Adipose tissue (tissue), 3 donors: ENCODE measurements around the gene SMIM29. TPM values are rescaled to one million over a fixed set of nuclear protein-coding genes. Genes with fewer than 3 reads are reported as not detected.
"Not testable (repeated sequence)": the region's sequence is repeated elsewhere in the genome, so short reads cannot be mapped to it uniquely, and the experiment has no call there.

Experiments used
- H3K27ac ChIP-seq: one replicate; pipeline ENCODE4 v1.5.1; 2013; ENCODE audit warnings: low read depth, low read length
- WGBS, 3 donors: extraction: QIAGEN DNeasy Blood & Tissue Kit; methylation state at CpG; one replicate each; pipeline ENCODE4 v1.1.7; 2013; 5-methylcytosine and 5-hydroxymethylcytosine counted together
- polyA plus RNA-seq, 3 donors: library from polyadenylated mRNA; stranded (reverse); fragments of 200-250 nt; gene quantifications; one replicate each; pipeline ENCODE4 v1.2.3, GENCODE V29; 2013
- donor health status: healthy with polysubstance abuse.
- donor health status: Bipolar disorder and iron deficiency.
- donor health status: healthy.

Gene SMIM29
- polyA plus RNA-seq, 3 donors: 15.6 to 55.2 (median 16.7) TPM

DNA sequence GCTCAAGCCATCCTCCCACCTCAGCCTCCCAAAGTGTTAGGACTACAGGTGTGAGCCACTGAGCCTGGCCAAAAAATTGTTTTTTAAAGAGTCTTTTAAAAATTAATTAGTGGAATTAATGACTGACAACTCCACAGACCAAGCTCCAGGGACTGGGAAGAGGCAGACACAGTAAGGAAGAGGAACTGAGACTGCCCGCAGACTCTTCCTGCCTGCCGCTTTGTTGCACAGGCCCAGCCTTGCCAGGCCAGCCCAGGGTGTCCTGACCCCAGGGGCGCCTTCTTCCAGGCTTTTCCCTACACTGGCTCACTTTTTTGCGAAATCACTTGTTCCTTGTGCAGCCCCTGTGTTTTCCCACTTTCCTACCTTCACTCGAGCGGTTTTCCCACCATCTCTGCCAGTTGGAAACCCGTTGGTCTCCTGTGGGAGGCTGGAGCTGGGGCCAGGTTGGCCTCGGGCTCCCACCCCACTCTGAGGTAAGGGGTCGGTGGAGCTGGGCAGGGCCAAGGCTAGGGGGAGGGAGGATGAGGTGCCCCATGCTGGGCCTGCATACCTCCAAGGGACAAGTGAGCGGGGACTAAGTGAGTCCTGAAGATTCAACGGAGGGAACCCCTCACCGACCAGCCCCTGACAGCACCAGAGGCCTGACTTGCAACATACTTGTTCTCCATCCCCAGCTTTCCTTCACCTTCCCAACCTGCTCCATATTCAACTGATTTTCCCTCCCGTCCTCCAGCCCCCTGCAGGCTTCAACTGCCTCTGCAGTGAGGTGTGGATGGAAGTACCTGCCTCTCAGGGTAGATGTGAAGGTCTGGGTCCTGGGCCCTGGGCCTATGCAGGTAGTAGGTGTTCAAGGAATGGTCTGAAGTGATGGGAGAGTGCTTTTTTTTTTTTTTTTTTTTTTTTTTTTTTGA is 23.5 kb upstream of the SMIM29 start:
- no peak overlapping the region for H3K27ac ChIP-seq
- WGBS, 3 donors: 68 to 87% (median 71%) methylated on average over 13 of the region's 13 CpGs

DNA sequence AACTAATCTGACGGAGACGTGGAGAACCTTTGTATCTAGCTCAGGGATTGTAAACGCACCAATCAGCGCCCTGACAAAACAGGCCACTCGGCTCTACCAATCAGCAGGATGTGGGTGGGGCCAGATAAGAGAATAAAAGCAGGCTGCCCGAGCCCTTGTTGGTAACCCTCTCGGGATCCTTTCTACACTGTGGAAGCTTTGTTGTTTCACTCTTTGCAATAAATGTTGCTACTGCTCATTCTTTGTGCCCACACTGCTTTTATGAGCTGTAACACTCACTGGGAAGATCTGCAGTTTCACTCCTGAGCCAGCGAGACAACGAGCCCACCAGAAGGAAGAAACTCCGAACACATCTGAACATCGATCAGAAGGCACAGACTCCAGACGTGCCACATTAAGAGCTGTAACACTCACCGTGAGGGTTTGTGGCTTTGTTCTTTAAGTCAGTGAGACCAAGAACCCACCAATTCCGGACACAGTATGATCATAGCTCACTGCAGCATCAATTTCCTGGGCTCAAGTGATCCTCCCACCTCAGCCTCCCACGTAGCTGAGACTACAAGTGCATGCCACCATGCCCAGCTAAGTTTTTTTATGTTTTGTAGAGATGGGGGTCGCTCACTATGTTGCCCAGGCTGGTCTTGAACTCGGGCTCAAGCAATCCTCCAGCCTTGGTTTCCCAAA is 21.0 kb upstream of the SMIM29 start:
- 72 to 79% (median 76%) methylated on average over 17 of the region's 17 CpGs for WGBS, 3 donors
- not testable (repeated sequence) for H3K27ac ChIP-seq

DNA sequence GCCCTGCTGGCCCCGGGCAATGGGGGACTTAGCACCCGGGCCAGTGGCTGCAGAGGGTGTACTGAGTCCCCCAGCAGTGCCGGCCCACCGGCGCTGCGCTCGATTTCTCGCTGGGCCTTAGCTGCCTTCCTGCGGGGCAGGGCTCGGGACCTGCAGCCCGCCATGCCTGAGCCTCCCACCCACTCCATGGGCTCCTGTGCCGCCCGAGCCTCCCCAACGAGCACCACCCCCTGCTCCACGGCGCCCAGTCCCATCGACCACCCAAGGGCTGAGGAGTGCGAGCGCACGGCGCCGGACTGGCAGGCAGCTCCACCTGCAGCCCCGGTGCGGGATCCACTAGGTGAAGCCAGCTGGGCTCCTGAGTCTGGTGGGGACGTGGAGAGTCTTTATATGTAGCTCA is 20.3 kb upstream of the SMIM29 start:
- WGBS, 3 donors: 93 to 96% methylated on average over 5 to 22 of the region's 25 CpGs; no CpG with 5 or more reads in 1 of the 3 donors
- H3K27ac ChIP-seq: not testable (repeated sequence)

DNA sequence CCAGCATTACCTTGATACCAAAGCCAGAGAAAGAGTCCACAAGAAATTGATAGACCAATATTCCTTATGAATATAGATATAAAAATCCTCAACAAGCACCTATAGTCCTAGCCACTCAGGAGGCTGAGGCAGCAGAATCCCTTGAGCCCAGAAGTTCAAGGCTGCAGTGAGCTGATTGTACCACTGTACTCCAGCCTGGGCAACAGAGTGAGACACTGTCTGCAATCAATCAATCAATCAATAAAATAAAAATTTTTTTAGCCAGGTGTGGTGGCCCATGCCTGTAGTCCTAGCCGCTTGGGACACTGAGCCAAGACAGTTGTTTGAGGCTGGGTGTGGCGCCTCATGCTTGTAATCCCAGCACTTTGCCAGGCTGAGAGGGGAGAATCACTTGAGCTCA is 18.9 kb upstream of the SMIM29 start:
- 95 to 97% (median 97%) methylated on average over 2 of the region's 2 CpGs for WGBS, 3 donors
- no peak overlapping the region for H3K27ac ChIP-seq

DNA sequence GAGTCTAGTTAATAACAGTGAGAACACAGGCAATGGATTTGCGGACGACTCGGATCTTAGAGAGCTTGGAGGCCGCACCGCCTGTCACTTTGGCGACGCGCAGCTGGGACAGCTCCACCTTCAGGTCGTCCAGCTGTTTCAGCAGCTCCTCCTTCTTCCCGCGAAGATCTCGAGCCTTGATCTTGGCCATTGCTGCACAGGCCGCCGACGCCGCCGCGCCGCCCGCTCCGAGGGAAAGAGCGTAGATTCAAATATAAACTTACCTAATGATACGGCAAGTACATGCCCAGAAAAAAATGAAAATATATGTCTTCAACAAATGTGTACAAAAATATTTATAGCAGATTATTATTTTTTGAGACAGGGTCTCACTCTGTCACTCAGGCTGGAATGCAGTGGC is 14.7 kb upstream of the SMIM29 start:
- H3K27ac ChIP-seq: not testable (repeated sequence)
- WGBS, 3 donors: 79 to 88% (median 87%) methylated on average over 23 of the region's 23 CpGs

DNA sequence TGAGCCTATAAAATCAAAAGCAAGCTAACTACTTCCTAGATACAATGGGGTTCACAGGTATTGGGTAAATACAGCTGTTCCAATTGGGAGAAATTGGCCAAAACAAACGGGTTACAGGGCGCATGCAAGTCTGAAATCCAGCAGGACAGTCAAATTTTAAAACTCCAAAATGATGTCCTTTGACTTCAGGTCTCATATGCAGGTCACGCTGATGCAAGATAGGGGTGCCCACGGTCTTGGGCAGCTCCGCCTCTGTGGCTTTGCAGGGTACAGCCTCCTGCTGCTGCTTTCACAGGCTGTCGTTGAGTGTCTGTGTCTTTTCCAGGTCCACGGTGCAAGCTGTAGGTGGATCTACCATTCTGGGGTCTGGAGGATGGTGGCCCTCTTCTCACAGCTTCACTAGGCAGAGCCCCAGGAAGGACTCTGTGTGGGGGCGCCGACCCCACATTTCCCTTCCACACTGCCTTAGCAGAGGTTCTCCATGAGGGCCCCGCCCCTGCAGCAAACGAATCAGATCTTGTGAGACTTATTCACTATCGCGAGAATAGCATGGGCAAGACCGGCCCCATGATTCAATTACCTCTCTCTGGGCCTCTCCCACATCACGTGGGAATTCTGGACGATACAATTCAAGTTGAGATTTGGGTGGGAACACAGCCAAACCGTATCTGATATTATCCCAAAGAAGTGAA is 11.9 kb upstream of the SMIM29 start:
- no peak overlapping the region for H3K27ac ChIP-seq
- WGBS, 3 donors: 77 to 81% (median 79%) methylated on average over 17 of the region's 17 CpGs

DNA sequence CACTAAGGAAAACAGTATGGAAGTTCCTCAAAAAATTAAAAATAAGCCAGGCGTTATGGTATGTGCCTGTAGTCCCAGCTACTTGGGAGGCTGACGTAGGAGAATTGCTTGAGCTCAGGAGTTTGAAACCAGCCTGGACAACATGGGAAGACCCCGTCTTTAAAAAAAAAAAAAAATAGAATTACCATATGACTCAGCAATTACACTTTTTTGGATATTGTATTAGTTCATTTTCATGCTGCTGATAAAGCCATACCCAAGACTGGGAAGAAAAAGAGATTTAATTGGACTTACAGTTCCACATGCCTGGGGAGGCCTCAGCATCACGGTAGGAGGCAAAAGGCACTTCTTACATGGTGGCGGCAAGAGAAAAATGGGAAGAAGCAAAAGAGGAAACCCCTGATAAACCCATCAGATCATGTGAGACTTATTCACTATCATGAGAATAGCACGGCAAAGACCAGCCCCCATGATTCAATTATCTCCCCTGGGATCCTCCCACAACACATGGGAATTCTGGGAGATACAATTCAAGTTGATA is 10.8 kb upstream of the SMIM29 start:
- no peak overlapping the region for H3K27ac ChIP-seq
- 89 to 93% (median 91%) methylated on average over 6 of the region's 6 CpGs for whole genome bisulfite sequencing, 3 donors

DNA sequence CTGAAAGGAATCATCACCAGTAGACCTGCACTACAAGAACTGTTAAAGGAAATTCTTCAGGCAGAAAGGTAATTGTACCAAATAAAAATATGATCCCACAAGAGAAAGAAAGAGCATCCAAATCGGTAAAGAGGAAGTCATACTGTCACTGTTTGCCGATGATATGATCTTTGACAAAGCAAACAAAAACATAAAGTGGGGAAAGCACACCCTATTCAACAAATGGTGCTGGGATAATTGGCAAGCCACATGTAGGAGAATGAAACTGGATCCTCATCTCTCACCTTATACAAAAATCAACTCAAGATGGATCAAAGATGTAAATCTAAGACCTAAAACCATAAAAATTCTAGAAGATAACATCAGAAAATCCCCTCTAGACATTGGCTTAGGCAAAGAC is 3.6 kb upstream of the SMIM29 start:
- not testable (repeated sequence) for H3K27ac ChIP-seq
- 41 to 47% (median 45%) methylated on average over 2 of the region's 2 CpGs for WGBS, 3 donors

DNA sequence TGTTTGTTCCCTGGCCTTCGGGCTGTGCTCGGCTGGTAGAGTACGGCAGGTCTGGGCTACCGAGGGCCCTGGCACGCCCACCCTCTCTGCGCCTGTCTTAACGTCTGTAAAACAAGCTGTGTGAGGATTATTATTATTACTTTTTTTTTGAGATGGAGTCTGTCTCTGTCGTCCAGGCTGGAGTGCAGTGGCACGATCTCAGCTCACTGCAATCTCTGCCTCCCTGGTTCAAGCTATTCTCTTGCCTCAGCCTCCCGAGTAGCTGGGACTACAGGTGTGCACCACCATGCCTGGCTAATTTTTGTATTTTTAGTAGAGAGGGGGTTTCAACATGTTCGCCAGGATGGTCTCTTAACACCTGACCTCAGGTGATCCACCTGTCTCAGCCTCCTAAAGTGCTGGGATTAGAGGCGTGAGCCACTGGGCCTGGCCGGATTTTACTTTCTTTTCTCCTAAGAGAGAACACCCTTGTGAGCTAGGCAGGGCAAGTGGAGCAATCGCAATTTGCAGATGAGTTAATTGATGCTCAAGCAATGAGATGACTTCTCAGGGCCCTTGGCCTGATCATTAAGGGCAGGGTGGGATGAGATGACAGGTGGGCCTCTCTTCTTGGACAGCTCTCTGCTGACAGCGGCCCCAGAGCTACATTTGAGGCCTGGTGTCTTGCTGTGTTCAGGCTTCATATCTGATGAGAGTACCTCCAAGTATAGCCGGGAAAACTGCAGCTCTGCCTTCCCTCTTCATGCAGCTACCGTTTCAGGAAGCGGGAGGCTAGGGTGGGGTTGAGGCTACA is 859 bp upstream of the SMIM29 start:
- H3K27ac ChIP-seq: no peak overlapping the region
- 43 to 48% (median 46%) methylated on average over 18 of the region's 18 CpGs for WGBS, 3 donors

DNA sequence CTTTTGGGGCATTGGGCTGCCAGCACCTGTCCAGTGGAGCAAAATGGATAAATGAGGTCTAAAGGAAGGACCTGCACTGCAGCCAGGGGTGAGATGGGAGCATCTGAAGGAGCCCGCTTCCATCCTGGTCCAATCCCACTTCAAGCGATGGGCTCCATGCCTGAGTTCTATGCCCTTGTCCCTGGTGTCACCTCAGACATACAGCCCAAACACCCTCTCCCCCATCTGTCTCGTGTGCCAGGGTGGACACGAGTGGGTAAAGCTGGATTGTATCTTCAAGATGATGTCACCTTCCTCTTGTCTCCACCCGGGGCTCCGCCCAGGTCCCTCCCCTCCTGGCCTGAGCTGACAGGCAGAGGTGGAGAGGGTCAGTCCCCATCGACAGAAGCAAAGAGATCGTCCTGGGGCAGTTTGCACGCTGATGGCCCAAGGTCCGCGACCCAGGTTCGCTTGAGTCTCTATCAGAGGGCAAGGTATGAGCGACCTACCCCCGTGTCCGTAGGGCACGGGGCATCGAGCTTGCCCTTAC is 544 bp downstream of the SMIM29 start:
- no peak overlapping the region for H3K27ac ChIP-seq
- WGBS, 3 donors: 9 to 12% (median 10%) methylated on average over 16 to 17 of the region's 17 CpGs

DNA sequence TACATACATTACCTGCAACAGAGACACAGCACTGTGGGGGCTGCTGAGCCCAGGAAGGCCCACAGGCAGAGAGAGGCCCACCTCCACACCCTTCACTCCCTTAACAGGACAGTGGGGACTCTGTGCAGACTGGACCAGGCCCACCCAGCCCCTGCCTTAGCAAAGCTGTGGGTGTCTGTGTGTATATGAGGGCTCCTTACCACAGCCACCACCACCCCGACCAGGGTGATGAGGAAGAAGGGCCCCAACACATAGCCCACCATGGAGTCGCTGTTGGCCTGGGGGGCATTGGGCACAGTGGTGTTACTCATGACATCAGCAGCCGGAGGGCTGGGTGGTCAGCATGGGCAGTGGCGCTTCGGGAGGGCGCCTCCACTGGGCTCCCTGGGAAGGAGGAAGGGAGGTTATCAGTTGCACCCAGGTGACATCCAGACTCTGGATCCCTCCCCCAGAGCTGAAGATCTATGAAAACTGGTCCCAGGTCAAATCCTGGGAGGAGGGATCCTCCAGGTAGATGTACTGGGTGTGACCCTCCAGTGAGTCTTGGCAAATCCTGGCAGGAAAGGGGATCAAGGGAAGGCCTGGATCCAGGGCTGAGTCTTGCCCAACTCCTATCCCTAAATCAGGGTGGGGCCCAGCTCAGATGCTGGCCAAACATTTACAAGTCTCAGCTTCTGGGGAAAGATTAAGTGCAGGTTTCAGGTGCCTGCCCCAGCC is 1.2 kb downstream of the SMIM29 start:
- 85 to 94% (median 89%) methylated on average over 6 of the region's 6 CpGs for WGBS, 3 donors
- H3K27ac ChIP-seq: no peak overlapping the region

DNA sequence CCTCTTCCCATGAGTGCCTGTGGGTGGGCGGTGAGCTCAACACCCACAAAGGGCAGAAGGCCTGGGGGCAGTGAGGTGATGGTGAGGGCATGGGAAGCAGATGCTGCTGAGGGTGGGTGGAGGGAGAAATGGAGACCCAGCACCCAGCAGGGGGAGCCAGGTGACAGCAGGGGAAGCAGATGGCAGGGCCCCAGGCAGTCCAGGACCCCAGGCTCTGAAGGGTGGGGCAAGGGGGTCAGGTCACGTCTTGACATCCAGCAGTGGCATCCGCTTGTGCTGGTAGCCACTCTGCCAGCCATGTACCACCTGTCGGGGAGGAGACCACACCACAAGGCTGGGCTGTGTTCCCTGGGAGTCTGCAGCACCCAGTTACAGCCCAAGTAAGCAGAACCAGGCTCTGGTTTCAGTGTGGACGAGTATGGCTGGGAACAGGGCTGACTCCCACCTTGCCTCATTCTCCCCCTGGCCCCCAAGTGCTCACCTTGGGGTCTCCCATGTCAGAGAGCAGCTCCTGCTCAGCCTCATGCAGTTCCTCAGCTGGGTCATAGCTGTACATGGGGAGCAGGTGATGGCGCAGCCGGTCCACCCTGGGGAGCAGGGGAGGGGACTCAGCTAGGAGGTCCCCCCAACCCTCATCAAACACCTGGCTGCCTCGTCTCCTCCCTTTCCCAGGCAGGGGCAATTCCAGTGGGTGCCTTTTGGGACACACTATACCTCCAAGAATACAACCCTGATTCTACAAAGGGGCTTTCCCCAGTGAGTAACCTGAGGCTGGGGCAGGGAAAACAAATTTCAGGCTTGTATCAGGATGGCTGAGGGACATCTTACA is 2.0 kb downstream of the SMIM29 start:
- H3K27ac ChIP-seq: no peak overlapping the region

DNA sequence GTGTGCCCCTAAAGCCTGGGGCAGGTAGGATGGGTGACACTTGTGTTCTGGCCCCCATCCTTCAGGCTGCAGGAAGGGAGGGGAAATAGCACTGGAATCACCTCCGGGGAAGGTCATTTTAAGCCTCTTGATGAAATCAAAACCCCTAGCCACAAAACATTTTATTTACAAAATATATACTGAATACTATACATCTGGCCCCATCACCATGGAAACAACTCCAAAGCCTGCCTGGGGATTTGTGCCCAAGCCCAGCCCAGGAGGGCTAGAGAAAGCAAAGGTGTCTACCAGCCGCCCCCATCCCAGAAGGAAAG is 2.6 kb downstream of the SMIM29 start:
- no peak overlapping the region for H3K27ac ChIP-seq
- WGBS, 3 donors: 64 to 86% (median 83%) methylated on average over 2 of the region's 2 CpGs

More for the DNA sequence above, 2.0 kb downstream of the SMIM29 start:
- WGBS, 3 donors: 76 to 79% (median 77%) methylated on average over 8 of the region's 8 CpGs

DNA sequence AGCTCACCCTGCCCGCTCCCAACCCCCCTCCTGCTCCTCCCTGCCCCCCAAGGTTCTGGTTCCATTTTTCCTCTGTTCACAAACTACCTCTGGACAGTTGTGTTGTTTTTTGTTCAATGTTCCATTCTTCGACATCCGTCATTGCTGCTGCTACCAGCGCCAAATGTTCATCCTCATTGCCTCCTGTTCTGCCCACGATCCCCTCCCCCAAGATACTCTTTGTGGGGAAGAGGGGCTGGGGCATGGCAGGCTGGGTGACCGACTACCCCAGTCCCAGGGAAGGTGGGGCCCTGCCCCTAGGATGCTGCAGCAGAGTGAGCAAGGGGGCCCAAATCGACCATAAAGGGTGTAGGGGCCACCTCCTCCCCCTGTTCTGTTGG is 3.1 kb downstream of the SMIM29 start:
- H3K27ac ChIP-seq: not testable (repeated sequence)
- 78 to 88% (median 81%) methylated on average over 6 to 7 of the region's 7 CpGs for WGBS, 3 donors

DNA sequence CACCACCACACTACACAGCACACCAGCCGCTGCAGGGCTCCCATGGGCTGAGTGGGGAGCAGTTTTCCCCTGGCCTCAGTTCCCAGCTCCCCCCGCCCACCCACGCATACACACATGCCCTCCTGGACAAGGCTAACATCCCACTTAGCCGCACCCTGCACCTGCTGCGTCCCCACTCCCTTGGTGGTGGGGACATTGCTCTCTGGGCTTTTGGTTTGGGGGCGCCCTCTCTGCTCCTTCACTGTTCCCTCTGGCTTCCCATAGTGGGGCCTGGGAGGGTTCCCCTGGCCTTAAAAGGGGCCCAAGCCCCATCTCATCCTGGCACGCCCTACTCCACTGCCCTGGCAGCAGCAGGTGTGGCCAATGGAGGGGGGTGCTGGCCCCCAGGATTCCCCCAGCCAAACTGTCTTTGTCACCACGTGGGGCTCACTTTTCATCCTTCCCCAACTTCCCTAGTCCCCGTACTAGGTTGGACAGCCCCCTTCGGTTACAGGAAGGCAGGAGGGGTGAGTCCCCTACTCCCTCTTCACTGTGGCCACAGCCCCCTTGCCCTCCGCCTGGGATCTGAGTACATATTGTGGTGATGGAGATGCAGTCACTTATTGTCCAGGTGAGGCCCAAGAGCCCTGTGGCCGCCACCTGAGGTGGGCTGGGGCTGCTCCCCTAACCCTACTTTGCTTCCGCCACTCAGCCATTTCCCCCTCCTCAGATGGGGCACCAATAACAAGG is 3.6 kb downstream of the SMIM29 start:
- not testable (repeated sequence) for H3K27ac ChIP-seq
- 68 to 81% (median 75%) methylated on average over 9 to 12 of the region's 13 CpGs for WGBS, 3 donors
